ENCODE measurements around the gene RHBDF1. TPM values are rescaled to one million over a fixed set of nuclear protein-coding genes. Genes with fewer than 3 reads are reported as not detected.
"Not testable (repeated sequence)": the region's sequence is repeated elsewhere in the genome, so short reads cannot be mapped to it uniquely, and the experiment has no call there.

RHBDF1 gene
- total and polyA plus RNA-seq, 12 donors: 18.5 to 89.8 (median 24.7) TPM

DNA sequence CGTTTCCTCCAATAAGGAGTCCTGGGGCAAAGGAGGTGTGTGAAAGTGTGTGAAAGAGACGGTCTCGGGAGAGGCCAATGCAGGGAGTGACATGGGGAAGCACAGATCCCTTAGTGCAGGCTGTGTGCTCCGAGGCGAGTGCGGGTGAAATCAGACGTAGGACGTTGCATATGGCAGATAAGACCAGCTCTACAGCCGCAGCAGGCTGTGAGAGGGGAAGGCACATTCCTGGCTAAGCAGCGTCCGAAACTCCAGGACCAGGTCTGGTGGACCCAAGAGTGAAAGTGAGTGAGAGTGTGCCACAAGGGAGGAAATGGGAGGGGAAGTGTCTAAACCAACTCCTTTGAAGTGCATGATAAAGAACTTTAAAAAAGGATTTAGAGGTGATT lies 30.4 kb downstream of the RHBDF1 start:
- TF ChIP-seq, protein P1, sequence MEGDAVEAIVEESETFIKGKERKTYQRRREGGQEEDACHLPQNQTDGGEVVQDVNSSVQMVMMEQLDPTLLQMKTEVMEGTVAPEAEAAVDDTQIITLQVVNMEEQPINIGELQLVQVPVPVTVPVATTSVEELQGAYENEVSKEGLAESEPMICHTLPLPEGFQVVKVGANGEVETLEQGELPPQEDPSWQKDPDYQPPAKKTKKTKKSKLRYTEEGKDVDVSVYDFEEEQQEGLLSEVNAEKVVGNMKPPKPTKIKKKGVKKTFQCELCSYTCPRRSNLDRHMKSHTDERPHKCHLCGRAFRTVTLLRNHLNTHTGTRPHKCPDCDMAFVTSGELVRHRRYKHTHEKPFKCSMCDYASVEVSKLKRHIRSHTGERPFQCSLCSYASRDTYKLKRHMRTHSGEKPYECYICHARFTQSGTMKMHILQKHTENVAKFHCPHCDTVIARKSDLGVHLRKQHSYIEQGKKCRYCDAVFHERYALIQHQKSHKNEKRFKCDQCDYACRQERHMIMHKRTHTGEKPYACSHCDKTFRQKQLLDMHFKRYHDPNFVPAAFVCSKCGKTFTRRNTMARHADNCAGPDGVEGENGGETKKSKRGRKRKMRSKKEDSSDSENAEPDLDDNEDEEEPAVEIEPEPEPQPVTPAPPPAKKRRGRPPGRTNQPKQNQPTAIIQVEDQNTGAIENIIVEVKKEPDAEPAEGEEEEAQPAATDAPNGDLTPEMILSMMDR (IDR thresholded peaks at IDR 0.05): no peak

DNA sequence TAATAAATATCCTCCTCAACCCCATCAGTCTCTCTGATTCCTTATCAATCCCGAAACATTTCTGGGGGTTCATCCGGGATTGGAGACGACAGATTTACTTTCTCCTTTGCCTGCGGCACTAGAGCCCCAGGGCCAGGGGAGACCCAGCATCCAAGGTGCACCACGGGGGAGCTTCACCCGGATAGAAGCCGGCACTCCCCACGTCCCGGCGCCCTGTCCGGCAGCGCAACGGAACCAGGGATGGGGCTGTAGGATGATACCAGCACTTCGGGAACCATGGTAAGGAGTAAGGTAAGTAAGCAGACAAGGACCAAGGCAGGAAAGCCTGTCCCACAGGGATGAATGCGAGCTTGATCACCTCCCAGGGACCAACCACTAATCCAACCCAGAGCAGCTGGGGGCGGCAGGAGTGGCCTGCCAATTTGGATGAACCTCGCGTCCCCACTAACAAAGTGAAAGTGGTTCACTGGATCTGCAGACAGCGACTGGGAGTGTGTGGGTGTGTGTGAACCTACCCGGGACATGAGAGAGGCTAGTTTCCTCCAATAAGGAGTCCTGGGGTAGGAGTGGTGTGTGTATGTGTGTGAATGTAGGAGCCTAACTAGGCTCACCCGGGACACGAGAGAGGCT lies 30.9 kb downstream of the RHBDF1 start:
- DNase-seq (no peak), ATAC-seq (peak; percentile 29 to 74 (median 68))
- Histone ChIP-seq H3K27ac (no peak overlapping the region), H3K9me3 (no peaks in the 10 kb centered on the region), H3K36me3 (peaks cover 0 to 36% (median 6%) of the 10 kb centered on the region in 9 donors), H3K27me3 (no peaks in the 10 kb centered on the region), H3K4me3 (peak overlapping the region in 8 of 10 donors; percentile 14 to 44 (median 38)), H3K4me1 (peaks cover 0 to 7% (median 0%) of the 10 kb centered on the region in 9 donors)
- intact Hi-C loops (cut with DNase I): no loop called here
- 85 to 88% methylated on average over 22 of the region's 22 CpGs for WGBS, 2 donors
- TF ChIP-seq, protein P1 (IDR thresholded peaks at IDR 0.05): no peak

More for the DNA sequence above, 30.4 kb downstream of the RHBDF1 start:
- Histone ChIP-seq H3K4me3 (peak overlapping the region in 8 of 10 donors; percentile 14 to 44 (median 38)), H3K27ac (no peak overlapping the region), H3K4me1 (peaks cover 0 to 7% (median 0%) of the 10 kb centered on the region in 9 donors), H3K27me3 (no peaks in the 10 kb centered on the region), H3K9me3 (no peaks in the 10 kb centered on the region), H3K36me3 (peaks cover 0 to 41% (median 8%) of the 10 kb centered on the region in 9 donors)
- intact Hi-C loops (cut with DNase I): no loop called here
- ATAC-seq (peak in 3 of 8 donors; percentile 23 to 45 (median 40)), DNase-seq (no peak)
- 82% methylated on average over 11 of the region's 11 CpGs for WGBS, 2 donors

DNA sequence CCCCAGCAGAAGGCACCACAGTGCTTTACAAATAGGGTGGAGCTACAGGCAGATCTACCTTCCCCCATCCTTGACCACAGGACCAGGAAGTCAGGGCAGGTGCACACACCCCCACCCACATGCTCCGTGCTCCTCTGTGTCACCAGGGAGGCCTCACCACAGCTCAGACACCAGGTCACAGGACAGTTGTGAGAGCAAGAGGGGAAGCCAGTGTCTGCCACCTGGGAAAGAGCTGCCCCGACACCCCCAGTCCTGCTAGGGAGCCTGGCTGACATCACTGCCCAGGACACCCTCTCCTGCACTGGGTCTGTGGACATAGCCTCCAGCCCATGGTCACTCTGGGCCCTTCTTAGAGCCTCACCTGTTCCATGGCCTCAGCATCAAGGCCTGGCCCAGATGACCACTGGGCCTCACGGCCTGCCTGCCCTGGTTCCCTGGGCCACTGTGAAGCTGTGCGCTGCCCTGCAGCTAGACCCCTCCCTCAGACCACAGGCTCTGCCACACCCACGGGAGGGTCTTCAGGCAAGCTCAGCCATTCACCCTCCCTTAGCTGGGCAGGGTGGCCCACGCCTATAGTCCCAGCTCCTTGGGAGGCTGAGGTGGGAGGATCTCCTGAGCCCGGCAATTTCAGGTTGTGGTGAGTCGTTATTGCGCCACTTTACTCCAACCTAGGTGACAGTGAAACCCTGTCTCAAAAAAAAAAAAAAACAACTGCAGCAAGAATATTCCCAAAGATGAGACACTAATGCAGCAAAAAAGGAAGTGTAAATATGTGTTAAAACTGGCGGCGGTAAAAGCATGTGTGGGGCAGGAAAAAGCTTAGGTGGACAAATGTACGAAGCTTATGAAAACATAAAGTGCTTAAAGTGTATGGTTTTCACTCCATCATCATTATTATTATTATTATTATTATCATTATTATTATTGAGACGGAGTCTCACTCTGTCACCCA lies 33.2 kb downstream of the RHBDF1 start:
- ATAC-seq (peak in 2 of 8 donors; percentile 9 to 11), DNase-seq (no peak)
- intact Hi-C loops (cut with DNase I): no loop called here
- TF ChIP-seq, protein P1 (IDR thresholded peaks at IDR 0.05): no peak
- H3K4me1 ChIP-seq: peaks cover 0 to 20% (median 0%) of the 10 kb centered on the region in 9 donors
- no peak overlapping the region for H3K4me3 ChIP-seq
- no peaks in the 10 kb centered on the region for H3K9me3 ChIP-seq
- peak overlapping the region in 1 of 10 donors; percentile 42 for H3K27ac ChIP-seq
- peaks cover 0 to 12% (median 0%) of the 10 kb centered on the region in 9 donors for H3K36me3 ChIP-seq
- no peaks in the 10 kb centered on the region for H3K27me3 ChIP-seq
- WGBS, 2 donors: 91% methylated on average over 13 of the region's 13 CpGs

DNA sequence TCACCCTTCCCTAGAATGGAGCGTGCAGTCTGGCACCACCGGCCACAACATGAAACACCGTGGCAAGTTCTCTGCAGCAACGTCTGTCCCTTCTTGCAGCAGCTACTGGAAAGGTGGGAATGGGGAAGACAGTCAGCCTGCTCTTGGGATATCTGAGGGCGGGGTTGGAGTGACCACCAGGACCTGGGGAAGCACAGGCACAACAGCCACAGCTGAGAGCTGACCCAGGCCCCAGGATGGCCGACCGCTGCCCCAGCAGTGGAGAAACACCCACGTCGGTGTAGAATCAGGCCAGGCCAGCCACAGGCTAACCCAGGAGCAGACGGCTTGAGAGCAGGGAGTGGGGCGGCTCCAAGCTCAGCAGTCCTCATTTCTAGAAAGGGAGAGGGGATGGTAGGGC lies 34.2 kb downstream of the RHBDF1 start:
- H3K9me3 ChIP-seq; H3K4me3 ChIP-seq; intact Hi-C loops (cut with DNase I); ATAC-seq; H3K36me3 ChIP-seq; DNase-seq; H3K27me3 ChIP-seq; H3K27ac ChIP-seq: not testable (repeated sequence)
- WGBS, 2 donors: 81 to 94% methylated on average over 11 of the region's 11 CpGs
- peaks cover 0 to 20% (median 0%) of the 10 kb centered on the region in 9 donors for H3K4me1 ChIP-seq
